Measurements from ENCODE around the gene TRDN. TPM values are rescaled to one million over a fixed set of nuclear protein-coding genes. Genes with fewer than 3 reads are reported as not detected.
"Not testable (repeated sequence)": the region's sequence is repeated elsewhere in the genome, so short reads cannot be mapped to it uniquely, and the experiment has no call there.

Gene TRDN
- total RNA-seq, 5 donors from 2014 or later (not counting 1 experiment from before 2014, with no cell fraction given), result not detected

GRCh38 chr6:123589317-123589716, 47.4 kb downstream of the TRDN start:
- DNase-seq, result no peak
- ChIA-PET POLR2A (no interaction called here), CTCF (no interaction called here)
- 33% methylated on average over 1 of the region's 1 CpG for WGBS (ENCODE audit: insufficient coverage)
- H3K36me3 ChIP-seq (ENCODE audit: control insufficient read depth in 2 of 2, extremely low read depth in 1 of 2, insufficient read depth in 1 of 2, low read length in 1 of 2), result no peaks in the 10 kb centered on the region
- Mint-ChIP-seq H3K4me1 (no peaks in the 10 kb centered on the region), H3K36me3 (no peaks in the 10 kb centered on the region), H3K4me3 (no peak overlapping the region), H3K27me3 (no peaks in the 10 kb centered on the region), H3K9me3 (peaks cover 0 to 3% (median 0%) of the 10 kb centered on the region in 3 donors), H3K27ac (no peak overlapping the region)
- H3K4me3 ChIP-seq (ENCODE audit: control insufficient read depth in 1 of 2, extremely low read depth in 1 of 2, low read length in 1 of 2), result no peak overlapping the region
- no peak overlapping the region for H3K27ac ChIP-seq (ENCODE audit: low read length)
- H3K4me1 ChIP-seq (ENCODE audit: control insufficient read depth in 1 of 2, extremely low read depth in 1 of 2, insufficient read depth in 2 of 2, low read length in 2 of 2), result no peaks in the 10 kb centered on the region
- no peaks in the 10 kb centered on the region for H3K9me3 ChIP-seq
- no peak for ATAC-seq (replicated peaks in 1 of 4)
- no peaks in the 10 kb centered on the region for H3K27me3 ChIP-seq (replicated peaks in 1 of 2; ENCODE audit: control insufficient read depth in 2 of 2, extremely low read depth in 1 of 2, insufficient read depth in 2 of 2, low read length in 1 of 2)

GRCh38 chr6:123588546-123588895, 48.2 kb downstream of the TRDN start:
- no peaks in the 10 kb centered on the region for H3K36me3 Mint-ChIP-seq
- no peaks in the 10 kb centered on the region for H3K9me3 ChIP-seq
- H3K4me3 ChIP-seq (ENCODE audit: control insufficient read depth in 1 of 2, extremely low read depth in 1 of 2, low read length in 1 of 2), result no peak overlapping the region
- H3K36me3 ChIP-seq (ENCODE audit: control insufficient read depth in 2 of 2, extremely low read depth in 1 of 2, insufficient read depth in 1 of 2, low read length in 1 of 2), result no peaks in the 10 kb centered on the region
- DNase-seq (no peak), ATAC-seq (replicated peaks in 1 of 4) (no peak)
- no peak overlapping the region for H3K27ac ChIP-seq (ENCODE audit: low read length)
- H3K27me3 ChIP-seq (replicated peaks in 1 of 2; ENCODE audit: control insufficient read depth in 2 of 2, extremely low read depth in 1 of 2, insufficient read depth in 2 of 2, low read length in 1 of 2), result no peaks in the 10 kb centered on the region
- H3K4me1 Mint-ChIP-seq, result no peaks in the 10 kb centered on the region
- H3K27me3 Mint-ChIP-seq, result no peaks in the 10 kb centered on the region
- no peaks in the 10 kb centered on the region for H3K4me1 ChIP-seq (ENCODE audit: control insufficient read depth in 1 of 2, extremely low read depth in 1 of 2, insufficient read depth in 2 of 2, low read length in 2 of 2)
- H3K9me3 Mint-ChIP-seq, result peaks cover 0 to 8% (median 6%) of the 10 kb centered on the region in 3 donors
- no peak overlapping the region for H3K27ac Mint-ChIP-seq
- CTCF ChIA-PET, result no interaction called here
- POLR2A ChIA-PET, result no interaction called here
- WGBS (ENCODE audit: insufficient coverage), result no CpG with 5 or more reads among the region's 1 CpG
- H3K4me3 Mint-ChIP-seq, result no peak overlapping the region

GRCh38 chr6:123587838-123588545, 48.8 kb downstream of the TRDN start:
- H3K36me3 ChIP-seq (ENCODE audit: control insufficient read depth in 2 of 2, extremely low read depth in 1 of 2, insufficient read depth in 1 of 2, low read length in 1 of 2), result no peaks in the 10 kb centered on the region
- H3K27ac ChIP-seq (ENCODE audit: low read length), result no peak overlapping the region
- Mint-ChIP-seq H3K4me1 (no peaks in the 10 kb centered on the region), H3K36me3 (no peaks in the 10 kb centered on the region), H3K9me3 (peaks cover 0 to 11% (median 5%) of the 10 kb centered on the region in 3 donors), H3K27me3 (peaks cover 0 to under 1% of the 10 kb centered on the region in 2 donors), H3K4me3 (no peak overlapping the region), H3K27ac (no peak overlapping the region)
- ChIA-PET POLR2A (no interaction called here), CTCF (no interaction called here)
- DNase-seq, result no peak
- no peaks in the 10 kb centered on the region for H3K9me3 ChIP-seq
- ATAC-seq (replicated peaks in 1 of 4), result no peak
- no peaks in the 10 kb centered on the region for H3K4me1 ChIP-seq (ENCODE audit: control insufficient read depth in 1 of 2, extremely low read depth in 1 of 2, insufficient read depth in 2 of 2, low read length in 2 of 2)
- H3K27me3 ChIP-seq (replicated peaks in 1 of 2; ENCODE audit: control insufficient read depth in 2 of 2, extremely low read depth in 1 of 2, insufficient read depth in 2 of 2, low read length in 1 of 2), result no peaks in the 10 kb centered on the region
- WGBS (ENCODE audit: insufficient coverage), result no CpG with 5 or more reads among the region's 4 CpGs
- H3K4me3 ChIP-seq (ENCODE audit: control insufficient read depth in 1 of 2, extremely low read depth in 1 of 2, low read length in 1 of 2), result no peak overlapping the region

GRCh38 chr6:123587407-123587806, 49.3 kb downstream of the TRDN start:
- H3K27ac ChIP-seq (ENCODE audit: low read length); H3K4me3 Mint-ChIP-seq; H3K27ac Mint-ChIP-seq; CTCF ChIA-PET; H3K27me3 ChIP-seq (replicated peaks in 1 of 2; ENCODE audit: control insufficient read depth in 2 of 2, extremely low read depth in 1 of 2, insufficient read depth in 2 of 2, low read length in 1 of 2); H3K9me3 ChIP-seq; H3K4me3 ChIP-seq (ENCODE audit: control insufficient read depth in 1 of 2, extremely low read depth in 1 of 2, low read length in 1 of 2); DNase-seq; H3K4me1 ChIP-seq (ENCODE audit: control insufficient read depth in 1 of 2, extremely low read depth in 1 of 2, insufficient read depth in 2 of 2, low read length in 2 of 2); H3K36me3 Mint-ChIP-seq; H3K36me3 ChIP-seq (ENCODE audit: control insufficient read depth in 2 of 2, extremely low read depth in 1 of 2, insufficient read depth in 1 of 2, low read length in 1 of 2); POLR2A ChIA-PET; H3K4me1 Mint-ChIP-seq; H3K27me3 Mint-ChIP-seq; ATAC-seq (replicated peaks in 1 of 4): not testable (repeated sequence)
- 94% methylated on average over 8 of the region's 8 CpGs for WGBS (ENCODE audit: insufficient coverage)
- H3K9me3 Mint-ChIP-seq, result peaks cover 0 to 14% (median 5%) of the 10 kb centered on the region in 3 donors

- no peak for ATAC-seq (replicated peaks in 1 of 4)
These were observed 56.4 kb downstream of the TRDN start for GRCh38 chr6:123580331-123580730.

GRCh38 chr6:123575188-123575587, 61.6 kb downstream of the TRDN start:
- H3K9me3 ChIP-seq, result no peaks in the 10 kb centered on the region
- no peak overlapping the region for H3K27ac Mint-ChIP-seq
- ChIA-PET POLR2A (no interaction called here), CTCF (no interaction called here)
- H3K36me3 ChIP-seq (ENCODE audit: control insufficient read depth in 2 of 2, extremely low read depth in 1 of 2, insufficient read depth in 1 of 2, low read length in 1 of 2), result no peaks in the 10 kb centered on the region
- ATAC-seq (replicated peaks in 1 of 4) (no peak), DNase-seq (no peak)
- H3K4me3 Mint-ChIP-seq, result no peak overlapping the region
- no peak overlapping the region for H3K27ac ChIP-seq (ENCODE audit: low read length)
- no CpG with 5 or more reads among the region's 1 CpG for WGBS (ENCODE audit: insufficient coverage)
- no peaks in the 10 kb centered on the region for H3K27me3 ChIP-seq (replicated peaks in 1 of 2; ENCODE audit: control insufficient read depth in 2 of 2, extremely low read depth in 1 of 2, insufficient read depth in 2 of 2, low read length in 1 of 2)
- H3K4me3 ChIP-seq (ENCODE audit: control insufficient read depth in 1 of 2, extremely low read depth in 1 of 2, low read length in 1 of 2), result no peak overlapping the region
- no peaks in the 10 kb centered on the region for H3K36me3 Mint-ChIP-seq
- no peaks in the 10 kb centered on the region for H3K4me1 Mint-ChIP-seq
- H3K9me3 Mint-ChIP-seq, result peaks cover 0 to 4% (median 0%) of the 10 kb centered on the region in 3 donors
- no peaks in the 10 kb centered on the region for H3K4me1 ChIP-seq (ENCODE audit: control insufficient read depth in 1 of 2, extremely low read depth in 1 of 2, insufficient read depth in 2 of 2, low read length in 2 of 2)
- no peaks in the 10 kb centered on the region for H3K27me3 Mint-ChIP-seq

More at GRCh38 chr6:123580331-123580730, 56.4 kb downstream of the TRDN start:
- DNase-seq, result no peak
- CTCF ChIA-PET, result no interaction called here
- H3K4me3 Mint-ChIP-seq, result no peak overlapping the region
- peaks cover 5 to 14% (median 8%) of the 10 kb centered on the region in 3 donors for H3K9me3 Mint-ChIP-seq
- H3K36me3 ChIP-seq (ENCODE audit: control insufficient read depth in 2 of 2, extremely low read depth in 1 of 2, insufficient read depth in 1 of 2, low read length in 1 of 2), result no peaks in the 10 kb centered on the region
- POLR2A ChIA-PET, result no interaction called here
- H3K27ac Mint-ChIP-seq, result no peak overlapping the region
- H3K27me3 Mint-ChIP-seq, result peaks cover 0 to 3% of the 10 kb centered on the region in 2 donors
- no peaks in the 10 kb centered on the region for H3K36me3 Mint-ChIP-seq
- no peaks in the 10 kb centered on the region for H3K4me1 Mint-ChIP-seq
- H3K4me3 ChIP-seq (ENCODE audit: control insufficient read depth in 1 of 2, extremely low read depth in 1 of 2, low read length in 1 of 2), result no peak overlapping the region
- no peak overlapping the region for H3K27ac ChIP-seq (ENCODE audit: low read length)
- H3K9me3 ChIP-seq, result no peaks in the 10 kb centered on the region
- no peaks in the 10 kb centered on the region for H3K4me1 ChIP-seq (ENCODE audit: control insufficient read depth in 1 of 2, extremely low read depth in 1 of 2, insufficient read depth in 2 of 2, low read length in 2 of 2)
- no peaks in the 10 kb centered on the region for H3K27me3 ChIP-seq (replicated peaks in 1 of 2; ENCODE audit: control insufficient read depth in 2 of 2, extremely low read depth in 1 of 2, insufficient read depth in 2 of 2, low read length in 1 of 2)
